ENCODE results near the gene DPH2.

DNA sequence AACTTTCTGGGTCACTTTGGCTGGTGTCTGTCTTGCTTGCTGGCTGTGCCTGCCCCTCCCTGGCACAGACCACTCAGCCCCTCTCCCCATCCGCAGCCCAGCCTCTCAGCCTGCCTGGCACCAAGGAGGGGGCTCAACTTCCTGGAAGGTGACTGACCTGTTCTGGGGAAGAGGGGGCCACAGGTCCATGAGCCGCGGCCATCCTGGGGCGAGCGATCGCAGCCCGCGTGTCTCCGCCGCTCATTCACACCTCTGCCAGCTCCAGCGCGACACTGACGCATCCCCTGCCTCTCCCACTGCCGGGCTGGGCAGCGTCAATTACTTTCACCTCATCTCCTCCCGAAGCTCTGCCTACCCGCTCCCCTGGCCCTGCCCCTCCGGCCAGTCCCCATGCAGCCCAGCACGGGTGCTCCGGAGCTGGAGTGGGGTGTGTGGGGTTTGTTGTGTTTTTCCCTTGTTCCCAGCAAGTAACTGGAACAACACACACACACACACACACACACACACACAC, 47.1 kb downstream of the DPH2 start:
- no peak for TF ChIP-seq EZH2 (IDR thresholded peaks at IDR 0.05; ENCODE audit: borderline replicate concordance, low read depth, low read length, severe bottlenecking)
- TF ChIP-seq, protein P1, sequence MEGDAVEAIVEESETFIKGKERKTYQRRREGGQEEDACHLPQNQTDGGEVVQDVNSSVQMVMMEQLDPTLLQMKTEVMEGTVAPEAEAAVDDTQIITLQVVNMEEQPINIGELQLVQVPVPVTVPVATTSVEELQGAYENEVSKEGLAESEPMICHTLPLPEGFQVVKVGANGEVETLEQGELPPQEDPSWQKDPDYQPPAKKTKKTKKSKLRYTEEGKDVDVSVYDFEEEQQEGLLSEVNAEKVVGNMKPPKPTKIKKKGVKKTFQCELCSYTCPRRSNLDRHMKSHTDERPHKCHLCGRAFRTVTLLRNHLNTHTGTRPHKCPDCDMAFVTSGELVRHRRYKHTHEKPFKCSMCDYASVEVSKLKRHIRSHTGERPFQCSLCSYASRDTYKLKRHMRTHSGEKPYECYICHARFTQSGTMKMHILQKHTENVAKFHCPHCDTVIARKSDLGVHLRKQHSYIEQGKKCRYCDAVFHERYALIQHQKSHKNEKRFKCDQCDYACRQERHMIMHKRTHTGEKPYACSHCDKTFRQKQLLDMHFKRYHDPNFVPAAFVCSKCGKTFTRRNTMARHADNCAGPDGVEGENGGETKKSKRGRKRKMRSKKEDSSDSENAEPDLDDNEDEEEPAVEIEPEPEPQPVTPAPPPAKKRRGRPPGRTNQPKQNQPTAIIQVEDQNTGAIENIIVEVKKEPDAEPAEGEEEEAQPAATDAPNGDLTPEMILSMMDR (IDR thresholded peaks at IDR 0.05; ENCODE audit: borderline replicate concordance, extremely low read depth, low read length, poor library complexity, severe bottlenecking), result no peak

Data from DND-41 (cell line).